Measurements from ENCODE around the gene CLBA1.
"Not testable (repeated sequence)": the region's sequence is repeated elsewhere in the genome, so short reads cannot be mapped to it uniquely, and the experiment has no call there.

GRCh38 chr14:104951863-104952657 lies 33.5 kb upstream of the CLBA1 start:
- not testable (repeated sequence) for TF ChIP-seq CTCF (IDR thresholded peaks at IDR 0.05; ENCODE audit: low read depth, low read length); EZH2phosphoT487 (IDR thresholded peaks at IDR 0.05; ENCODE audit: low read depth)
